DND-41 (cell line): ENCODE results near the gene PRH2.

Experiments
- EZH2 ChIP-seq: IDR thresholded peaks from 3 replicates; pipeline ENCODE4 v1.6.1; 2012; ENCODE audit warnings: borderline replicate concordance, low read depth, mild to moderate bottlenecking, moderate library complexity, low read length, inconsistent platforms; ENCODE audit not compliant: severe bottlenecking
- TF ChIP-seq, protein P1 (sequence below): IDR thresholded peaks from 2 replicates; pipeline ENCODE4 v1.5.1; 2012; ENCODE audit warnings: borderline replicate concordance, low read length, moderate library complexity, mild to moderate bottlenecking; ENCODE audit not compliant: poor library complexity, severe bottlenecking; ENCODE audit errors: extremely low read depth

DNA sequence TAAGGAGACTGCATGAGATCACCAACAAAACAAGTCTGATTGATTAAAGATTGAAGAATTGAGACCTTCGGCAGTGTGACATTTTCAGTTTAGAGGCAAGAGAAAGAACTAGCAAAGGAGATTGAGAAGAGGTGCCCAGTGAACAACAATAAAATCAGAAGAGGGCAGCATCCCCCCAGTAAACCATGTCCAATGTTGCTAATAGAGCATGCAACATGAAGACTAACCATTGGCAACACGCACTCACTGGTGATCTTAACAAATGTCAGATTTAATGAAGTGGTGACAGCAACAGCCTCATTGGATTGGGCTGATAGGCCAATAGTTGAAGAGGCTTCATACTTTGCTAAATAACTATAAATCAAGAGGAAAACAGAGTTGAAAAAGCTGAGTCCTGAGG is 30.8 kb downstream of the PRH2 start:
- TF ChIP-seq, protein P1, sequence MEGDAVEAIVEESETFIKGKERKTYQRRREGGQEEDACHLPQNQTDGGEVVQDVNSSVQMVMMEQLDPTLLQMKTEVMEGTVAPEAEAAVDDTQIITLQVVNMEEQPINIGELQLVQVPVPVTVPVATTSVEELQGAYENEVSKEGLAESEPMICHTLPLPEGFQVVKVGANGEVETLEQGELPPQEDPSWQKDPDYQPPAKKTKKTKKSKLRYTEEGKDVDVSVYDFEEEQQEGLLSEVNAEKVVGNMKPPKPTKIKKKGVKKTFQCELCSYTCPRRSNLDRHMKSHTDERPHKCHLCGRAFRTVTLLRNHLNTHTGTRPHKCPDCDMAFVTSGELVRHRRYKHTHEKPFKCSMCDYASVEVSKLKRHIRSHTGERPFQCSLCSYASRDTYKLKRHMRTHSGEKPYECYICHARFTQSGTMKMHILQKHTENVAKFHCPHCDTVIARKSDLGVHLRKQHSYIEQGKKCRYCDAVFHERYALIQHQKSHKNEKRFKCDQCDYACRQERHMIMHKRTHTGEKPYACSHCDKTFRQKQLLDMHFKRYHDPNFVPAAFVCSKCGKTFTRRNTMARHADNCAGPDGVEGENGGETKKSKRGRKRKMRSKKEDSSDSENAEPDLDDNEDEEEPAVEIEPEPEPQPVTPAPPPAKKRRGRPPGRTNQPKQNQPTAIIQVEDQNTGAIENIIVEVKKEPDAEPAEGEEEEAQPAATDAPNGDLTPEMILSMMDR: no peak
- no peak for TF ChIP-seq EZH2
